HG02938 (cell line): Measurements from ENCODE around the gene LAX1.
A peak's percentile ranks its signal among the peaks of the same experiment; 100 is the strongest.
"Not testable (repeated sequence)": the region's sequence is repeated elsewhere in the genome, so short reads cannot be mapped to it uniquely, and the experiment has no call there.

ENCODE experiments used
- ATAC-seq: cut with Tn5 transposase; IDR thresholded peaks from one replicate; pipeline ENCODE4 v1.9.1; 2021; ENCODE audit warnings: mild to moderate bottlenecking, moderate library complexity; ENCODE audit not compliant: unreplicated experiment

Gene LAX1

DNA sequence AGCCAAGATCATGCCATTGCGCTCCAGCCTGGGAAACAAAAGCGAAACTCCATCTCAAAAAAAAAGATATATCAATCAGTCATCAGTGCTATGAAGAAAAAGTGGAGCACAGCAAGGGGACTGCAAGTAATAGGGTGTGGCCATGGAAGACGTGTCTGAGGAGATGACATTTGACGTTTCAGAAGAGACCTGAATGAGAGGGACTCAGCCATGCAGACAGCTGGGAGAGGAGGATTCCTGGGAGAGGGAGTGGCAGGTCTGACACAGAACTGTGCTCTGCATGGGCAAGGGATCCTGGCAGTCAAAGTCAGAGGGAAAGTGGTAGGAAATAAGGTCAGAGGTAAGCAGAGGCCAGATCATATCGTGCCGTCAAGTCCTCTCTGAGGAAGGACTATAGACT is 3.3 kb downstream of the LAX1 start:
- no peak for ATAC-seq

DNA sequence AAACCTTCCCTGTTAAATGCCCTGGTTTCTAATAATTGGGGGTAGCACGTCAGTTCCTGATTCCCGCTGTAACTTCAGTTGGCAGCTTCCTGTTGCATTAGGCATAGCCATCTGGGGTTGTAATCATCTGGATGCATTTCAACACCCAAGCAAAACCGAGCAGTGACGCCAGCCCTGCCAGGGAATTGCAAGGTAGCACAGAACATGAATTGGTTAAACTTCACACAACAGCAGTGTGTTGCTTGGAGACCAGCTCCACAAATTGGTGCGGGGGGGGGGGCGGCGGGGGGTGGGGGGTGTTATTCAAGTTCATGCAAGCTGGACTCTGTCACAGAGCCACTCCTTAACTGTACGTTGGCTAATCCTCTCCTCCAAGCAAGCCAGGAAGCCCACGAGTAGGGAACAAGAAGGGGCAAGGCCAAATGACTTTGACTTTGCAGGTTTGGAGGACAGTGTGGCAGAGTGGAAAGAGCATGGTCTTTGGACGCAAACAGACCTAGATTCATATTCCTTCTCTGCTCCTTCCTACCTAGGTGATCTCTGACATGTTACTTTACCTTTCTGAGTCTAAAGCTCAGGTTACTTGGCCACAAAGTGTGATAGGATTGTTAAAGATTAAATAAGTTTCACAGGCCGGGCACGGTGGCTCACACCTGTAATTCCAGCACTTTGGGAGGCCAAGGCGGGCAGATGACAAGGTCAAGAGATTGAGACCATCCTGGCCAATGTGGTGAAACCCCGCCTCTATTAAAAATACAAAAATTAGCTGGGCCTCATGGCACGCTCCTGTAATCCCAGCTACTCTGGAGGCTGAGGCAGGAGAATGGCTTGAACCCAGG is 4.7 kb downstream of the LAX1 start:
- ATAC-seq = no peak

DNA sequence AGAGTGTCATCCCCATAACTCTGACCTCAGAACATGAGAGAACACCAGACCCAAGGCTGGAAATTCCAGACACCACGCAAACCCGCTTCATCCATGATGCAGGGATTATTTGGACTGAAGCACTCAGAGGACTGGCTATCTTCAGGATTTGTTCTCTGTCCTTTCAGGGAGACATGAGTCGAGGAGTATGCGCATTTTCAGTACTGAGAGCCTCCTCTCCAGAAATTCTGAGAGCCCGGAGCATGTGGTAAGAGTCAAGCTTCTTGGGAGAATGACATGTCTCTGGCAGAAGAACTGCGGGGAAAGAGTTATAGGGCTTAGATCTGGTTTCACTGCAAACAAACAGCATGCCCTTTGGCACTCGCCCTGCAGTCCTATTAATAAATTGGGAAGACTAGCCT is 6.9 kb downstream of the LAX1 start:
- no peak for ATAC-seq

DNA sequence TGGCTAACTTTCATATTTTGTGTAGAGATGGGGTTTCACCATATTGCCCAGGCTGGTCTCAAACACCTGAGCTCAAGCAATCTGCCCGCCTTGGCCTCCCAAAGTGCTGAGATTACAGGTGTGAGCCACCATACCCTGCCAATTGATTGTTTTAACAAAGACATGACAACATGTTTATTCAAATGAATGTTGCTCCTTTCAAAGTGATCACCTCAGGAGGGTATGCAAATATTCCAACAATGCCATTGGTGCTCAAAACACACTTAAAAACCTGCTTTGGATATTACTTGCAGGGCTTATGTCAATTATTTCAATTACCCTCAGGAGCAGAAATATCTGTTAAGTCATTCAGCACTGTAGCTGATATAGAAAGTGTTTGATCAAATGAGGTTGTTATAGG is 7.9 kb downstream of the LAX1 start:
- ATAC-seq = no peak

DNA sequence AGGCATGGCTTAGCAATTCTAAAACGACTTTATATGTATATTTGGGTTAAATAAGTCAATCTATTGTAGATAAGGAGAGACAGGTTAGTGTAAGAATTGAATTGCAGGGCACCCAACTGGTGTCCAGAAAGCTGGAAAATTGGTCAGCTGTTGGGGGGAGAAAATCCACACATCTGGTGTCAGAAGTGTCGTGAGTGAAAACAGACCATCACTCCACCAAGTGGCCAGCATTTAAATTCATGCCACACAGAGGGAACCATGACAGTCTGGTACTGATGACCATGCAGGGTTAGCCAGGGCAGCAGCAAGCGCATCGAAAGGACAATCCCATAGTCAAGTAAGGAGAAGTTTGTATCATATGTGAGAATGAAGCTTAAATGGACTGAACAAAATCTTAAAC is 11.7 kb downstream of the LAX1 start:
- ATAC-seq = no peak

DNA sequence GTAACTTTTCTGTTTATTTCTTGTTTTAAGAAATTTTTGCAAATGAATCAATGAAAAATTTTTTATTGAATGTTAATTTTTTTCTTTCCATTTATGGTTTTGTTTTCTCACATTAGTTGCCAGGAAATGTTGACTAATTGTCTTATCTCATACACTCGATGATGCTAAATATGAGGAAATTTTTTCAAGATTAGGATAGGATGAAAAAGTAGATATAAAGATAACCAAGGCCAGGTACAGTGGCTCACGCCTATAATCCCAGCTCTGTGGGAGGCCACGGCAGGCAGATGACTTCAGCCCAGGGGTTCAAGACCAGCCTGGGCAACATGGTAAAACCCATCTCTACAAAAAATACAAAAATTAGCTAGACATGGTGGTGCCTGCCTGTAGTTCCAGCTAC is 12.6 kb downstream of the LAX1 start:
- no peak for ATAC-seq

DNA sequence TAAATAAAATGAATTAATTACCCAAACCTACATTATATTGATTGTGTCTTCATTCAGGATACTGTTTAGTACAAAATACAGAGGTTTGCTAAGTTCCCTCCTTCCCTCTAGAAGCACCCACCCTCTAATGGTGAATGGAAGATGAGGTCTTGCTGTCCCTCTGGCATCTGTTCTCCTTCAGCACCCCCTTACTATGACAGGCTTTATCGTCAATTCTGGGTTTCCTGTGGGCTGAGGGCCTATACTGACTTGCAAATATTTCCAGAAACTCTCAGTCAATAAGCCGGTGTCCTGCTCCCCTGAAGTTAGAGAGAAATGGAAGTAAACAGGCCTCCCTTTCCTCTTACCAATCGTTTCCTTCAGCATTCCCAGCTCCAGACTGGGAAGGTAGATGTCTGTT is 13.2 kb downstream of the LAX1 start:
- ATAC-seq = no peak

DNA sequence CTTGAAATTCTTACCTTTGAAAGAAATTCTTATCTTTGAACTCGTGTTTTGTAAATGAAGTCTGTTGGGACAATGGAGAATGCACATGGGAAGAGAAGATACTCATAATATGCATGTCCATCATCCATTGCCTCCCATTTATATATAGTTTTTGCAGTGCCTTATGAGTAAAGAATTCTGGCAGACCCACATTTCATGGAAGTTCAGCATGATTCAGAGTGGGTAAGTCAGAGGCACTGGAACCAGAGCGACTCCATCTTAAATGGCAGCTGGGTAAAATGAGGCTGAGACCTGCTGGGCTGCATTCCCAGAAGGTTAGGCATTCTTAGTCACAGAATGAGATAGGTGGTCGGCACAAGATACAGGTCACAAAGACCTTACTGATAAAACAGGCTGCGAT is 13.8 kb downstream of the LAX1 start:
- ATAC-seq = no peak

DNA sequence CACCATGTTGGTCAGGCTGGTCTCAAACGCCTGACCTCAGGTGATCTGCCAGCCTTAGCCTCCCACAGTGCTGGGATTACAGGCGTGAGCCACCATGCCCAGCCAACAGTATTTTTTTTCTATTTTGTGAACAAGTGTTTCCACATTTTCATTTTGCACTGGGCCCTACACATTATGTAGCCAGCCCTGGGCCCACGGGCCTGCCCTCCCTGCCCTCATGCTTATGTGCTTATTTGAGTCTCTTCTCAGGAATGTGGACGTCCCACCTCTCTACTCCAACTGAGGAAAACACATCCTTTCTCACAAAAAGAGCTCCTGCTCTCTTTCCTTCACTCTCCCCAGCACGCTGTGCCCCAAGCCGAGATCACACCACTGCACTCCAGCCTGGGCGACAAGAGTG is 17.0 kb downstream of the LAX1 start:
- ATAC-seq = no peak

DNA sequence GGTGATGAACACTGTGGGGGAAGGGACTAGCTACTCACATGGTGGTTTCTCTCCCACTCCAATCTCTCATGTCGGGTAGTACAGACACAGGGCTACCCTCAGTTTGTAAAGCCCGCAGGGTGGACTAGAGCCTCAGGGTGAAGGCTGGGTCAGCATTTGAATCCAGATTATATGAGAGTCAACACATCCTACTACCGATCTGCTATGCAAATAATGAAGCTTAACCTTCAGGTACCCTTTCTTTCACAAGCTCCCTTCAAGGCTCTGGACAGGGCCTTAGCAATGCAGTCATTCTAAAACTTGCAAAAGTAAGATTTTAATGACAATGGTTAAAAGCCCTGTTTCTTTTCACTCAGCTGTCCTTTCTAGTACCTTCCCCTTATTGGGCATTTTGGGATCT is 25.0 kb downstream of the LAX1 start:
- ATAC-seq = no peak

DNA sequence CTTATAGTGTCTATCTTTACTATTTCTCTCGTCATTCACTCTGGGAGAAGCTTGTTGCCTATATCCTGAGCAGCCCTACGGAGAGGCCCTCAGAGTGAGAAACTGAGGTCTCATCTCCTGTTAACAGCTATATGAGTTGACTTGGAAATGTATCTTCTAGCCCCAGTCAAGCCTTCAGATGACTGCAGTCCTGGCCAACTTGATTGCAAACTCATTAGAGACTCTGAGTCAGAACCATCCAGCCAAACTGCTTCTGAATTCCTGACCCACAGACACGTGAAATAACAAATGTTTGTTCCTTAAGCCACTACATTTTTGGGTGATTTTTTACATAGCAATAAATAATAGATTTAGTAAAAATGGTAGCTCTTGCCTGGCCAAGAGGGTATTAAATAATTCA is 26.5 kb downstream of the LAX1 start:
- no peak for ATAC-seq

DNA sequence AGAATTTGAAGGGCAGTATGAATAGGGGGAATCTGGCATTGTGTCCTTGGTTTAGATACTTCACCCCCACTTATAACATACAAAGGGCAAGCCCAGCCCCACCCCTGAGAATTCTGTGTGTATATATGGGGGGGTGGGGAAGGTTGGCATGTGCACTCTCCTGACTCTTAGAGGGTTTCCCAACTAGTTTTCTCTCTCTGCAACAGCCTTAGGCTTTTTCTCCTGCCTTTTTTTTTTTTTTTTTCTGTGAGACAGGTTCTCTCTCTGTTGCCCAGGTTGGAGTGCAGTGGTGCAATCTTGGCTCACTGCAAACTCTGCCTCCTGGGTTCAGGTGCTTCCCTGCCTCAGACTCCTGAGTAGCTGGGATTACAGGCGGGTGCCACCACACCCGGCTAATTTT is 27.5 kb downstream of the LAX1 start:
- ATAC-seq = no peak

DNA sequence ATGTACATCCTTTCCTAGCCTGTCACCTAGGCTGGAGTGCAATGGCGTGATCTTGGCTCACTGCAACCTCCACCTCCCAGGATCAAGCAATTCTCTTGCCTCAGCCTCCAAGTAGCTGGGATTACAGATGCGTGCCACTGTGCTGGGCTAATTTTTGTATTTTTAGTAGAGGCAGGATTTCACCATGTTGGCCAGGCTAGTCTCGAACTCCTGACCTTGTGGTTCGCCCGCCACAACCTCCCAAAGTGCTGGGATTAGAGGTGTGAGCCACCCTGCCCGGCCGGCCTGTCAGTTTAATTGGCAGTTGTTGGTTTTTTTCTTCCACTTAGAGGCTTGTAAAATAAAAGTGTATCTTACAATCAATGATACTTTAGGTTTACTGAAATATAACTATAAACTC is 28.6 kb downstream of the LAX1 start:
- ATAC-seq = not testable (repeated sequence)

DNA sequence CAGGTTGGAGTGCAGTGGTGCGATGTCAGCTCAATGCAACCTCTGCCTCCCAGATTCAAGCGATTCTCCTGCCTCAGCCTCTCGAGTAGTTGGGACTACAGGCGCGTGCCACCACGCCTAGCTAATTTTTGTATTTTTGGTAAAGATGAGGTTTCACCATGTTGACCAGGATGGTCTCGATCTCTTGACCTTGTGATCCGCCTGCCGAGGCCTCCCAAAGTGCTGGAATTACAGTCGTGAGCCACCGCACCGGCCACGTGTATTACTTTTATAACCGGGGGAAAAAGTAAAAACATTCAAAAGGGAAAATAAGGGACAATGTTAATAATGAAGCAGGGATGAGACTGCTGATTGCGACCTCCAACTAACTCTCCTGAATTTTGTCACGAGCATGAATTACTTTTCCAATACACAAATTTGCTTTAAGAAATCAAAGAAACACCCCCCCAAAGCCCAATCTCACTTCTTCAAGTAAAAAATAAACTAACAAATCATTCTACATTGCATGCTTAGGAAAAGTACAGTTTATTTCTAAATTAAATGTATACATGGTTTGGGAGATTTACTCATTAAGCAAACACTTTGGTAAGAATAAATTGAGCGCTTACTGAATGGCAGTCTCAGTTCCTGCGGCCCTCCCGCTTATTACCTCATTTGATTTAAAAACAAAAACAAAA is 29.9 kb downstream of the LAX1 start:
- ATAC-seq = no peak

DNA sequence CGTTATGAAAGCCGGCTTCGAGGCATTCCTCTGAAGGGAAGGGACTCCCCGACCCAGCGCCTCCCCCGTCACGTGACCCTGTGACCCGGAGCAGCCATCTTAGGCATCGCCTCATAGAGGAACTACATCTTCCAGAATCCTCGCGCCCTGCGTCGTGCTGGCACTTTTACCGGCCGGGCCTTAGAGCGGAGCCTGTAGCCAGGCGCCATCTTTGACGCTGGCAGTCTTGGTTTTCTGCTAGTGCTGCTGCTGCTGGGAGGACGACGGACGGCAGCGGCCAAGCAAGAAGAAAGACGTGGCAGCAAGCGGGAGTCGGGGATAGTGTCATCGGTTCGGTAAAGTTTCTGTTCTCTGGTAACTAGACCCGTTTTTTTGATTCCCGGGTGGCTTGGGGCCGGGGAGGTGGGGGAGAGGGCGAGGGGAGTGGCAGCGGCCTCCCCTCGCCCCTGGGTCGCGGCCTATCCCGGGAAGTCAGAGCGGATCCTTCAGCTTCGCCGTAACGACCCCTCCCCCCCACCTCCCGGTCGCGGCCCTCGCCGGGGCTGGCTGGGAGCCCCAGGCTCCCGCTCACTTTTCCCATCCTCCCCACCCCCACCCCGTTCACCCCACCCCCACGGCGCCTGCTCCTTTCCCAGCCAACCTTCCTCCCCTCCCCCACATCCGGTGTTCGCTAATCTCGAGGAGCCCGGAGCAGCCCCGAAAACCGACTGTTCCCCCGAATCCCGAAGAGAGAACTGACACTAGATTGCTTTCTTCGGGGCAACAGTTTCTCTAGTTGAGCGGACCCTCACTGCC is 30.7 kb downstream of the LAX1 start, which contains the start of the genes ZBED6 and ZC3H11A:
Gene ZBED6 (plus strand): TSS at position 183 of the 795 bp plus-strand sequence. CDS start 1,900 bp downstream, outside the sequence.
Gene ZC3H11A (plus strand): TSS at position 183 of the 795 bp plus-strand sequence. CDS start 21,448 bp downstream, outside the sequence.
- peak; percentile 94 for ATAC-seq

DNA sequence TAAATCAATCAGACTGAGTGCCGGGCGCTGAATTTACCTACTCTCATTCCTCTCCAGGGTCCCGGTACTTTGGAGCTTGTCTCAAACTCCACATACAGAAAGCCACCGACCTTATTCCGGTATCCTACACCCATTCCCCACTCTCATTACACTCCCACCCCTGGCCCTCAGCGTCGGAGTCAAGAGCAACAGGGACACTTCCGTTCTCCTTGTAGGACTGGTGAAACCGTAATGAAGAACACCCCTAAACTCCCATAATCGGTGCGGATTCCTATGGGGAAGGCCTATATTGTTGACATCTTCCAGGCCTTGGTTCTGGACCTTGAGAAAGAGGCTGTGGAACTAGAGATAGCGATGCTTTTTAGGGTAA is 31.2 kb downstream of the LAX1 start:
- ATAC-seq = no peak

DNA sequence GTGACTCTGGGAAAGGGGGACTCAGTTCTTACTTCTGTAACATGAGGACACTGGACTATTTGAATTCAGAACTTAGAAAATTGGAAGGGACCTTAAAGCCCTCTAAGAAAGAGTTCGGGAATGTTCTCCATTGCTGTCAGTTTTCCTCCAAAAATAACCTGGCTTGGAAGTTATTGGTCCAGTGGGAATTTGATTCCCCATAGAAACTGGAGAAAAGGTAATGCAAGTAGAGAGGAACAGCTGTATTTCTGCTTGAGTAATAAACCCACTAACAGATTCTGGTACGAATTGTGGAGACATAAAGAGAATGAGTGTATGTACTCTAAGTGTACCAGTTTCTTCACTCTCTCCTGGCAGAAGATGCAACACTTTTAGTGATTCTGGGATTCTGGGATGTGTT is 32.2 kb downstream of the LAX1 start:
- ATAC-seq = no peak

DNA sequence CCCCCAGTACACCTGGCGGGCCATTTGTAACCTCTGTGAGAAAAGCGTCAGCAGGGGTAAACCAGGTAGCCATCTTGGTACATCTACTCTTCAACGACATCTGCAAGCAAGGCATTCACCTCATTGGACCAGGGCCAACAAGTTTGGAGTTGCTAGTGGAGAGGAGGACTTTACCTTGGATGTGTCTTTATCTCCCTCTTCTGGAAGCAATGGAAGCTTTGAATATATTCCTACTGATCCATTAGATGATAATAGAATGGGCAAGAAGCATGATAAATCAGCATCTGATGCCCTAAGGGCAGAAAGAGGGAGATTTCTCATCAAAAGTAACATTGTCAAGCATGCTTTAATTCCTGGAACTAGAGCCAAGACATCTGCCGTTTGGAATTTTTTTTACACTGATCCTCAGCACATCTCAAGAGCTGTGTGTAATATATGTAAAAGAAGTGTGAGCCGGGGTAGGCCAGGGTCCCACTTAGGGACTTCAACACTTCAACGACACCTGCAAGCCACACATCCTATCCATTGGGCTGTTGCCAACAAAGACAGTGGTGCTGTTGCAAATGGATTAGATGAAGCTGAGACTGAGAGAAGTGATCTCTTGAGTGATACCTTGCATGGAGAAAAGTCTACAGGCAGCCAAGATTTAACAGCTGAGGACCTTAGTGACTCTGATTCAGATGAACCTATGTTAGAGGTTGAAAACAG is 33.1 kb downstream of the LAX1 start:
- no peak for ATAC-seq

DNA sequence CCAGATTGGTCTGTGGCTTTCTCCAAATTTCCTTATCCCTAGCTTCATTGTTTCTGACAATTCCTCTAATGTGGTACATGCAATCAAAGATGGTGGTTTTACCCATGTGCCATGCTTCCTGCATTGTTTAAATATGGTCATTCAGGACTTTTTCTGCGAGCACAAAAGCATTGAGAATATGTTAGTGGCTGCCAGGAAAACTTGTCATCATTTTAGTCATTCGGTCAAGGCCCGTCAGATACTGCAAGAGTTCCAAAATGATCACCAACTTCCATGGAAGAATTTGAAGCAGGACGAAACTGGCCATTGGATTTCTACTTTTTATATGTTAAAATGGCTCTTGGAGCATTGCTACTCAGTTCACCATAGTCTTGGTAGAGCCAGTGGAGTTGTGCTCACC is 34.2 kb downstream of the LAX1 start:
- no peak for ATAC-seq

DNA sequence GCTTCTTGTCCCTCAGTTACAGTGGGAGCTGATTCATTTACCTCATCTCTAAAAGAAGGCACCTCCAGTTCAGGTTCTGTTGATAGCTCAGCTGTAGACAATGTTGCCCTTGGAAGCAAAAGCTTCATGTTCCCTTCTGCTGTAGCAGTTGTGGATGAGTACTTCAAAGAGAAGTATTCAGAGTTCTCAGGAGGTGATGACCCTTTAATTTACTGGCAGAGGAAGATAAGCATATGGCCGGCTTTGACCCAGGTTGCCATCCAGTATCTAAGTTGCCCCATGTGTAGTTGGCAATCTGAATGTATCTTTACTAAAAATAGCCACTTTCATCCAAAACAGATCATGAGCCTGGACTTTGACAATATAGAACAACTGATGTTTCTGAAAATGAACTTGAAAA is 35.0 kb downstream of the LAX1 start:
- ATAC-seq = no peak

DNA sequence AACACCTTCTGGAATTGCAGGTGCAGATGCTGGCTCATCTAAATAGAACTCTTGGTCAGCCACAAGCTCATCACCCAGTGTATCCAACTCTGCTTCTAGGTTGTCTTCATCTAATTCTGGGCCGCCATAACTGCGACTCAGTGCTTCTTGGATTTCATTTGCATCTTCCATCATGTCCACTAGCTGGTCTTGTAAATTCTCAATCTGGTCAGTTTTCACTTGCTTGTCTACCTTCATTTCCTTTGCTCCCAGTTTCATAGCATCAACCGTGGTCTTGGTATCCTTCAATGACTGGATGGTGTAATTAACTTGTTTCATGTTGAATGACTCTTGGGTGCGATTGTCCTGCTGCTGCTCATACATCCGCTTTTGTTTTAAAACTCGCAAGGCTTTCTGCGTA is 40.7 kb downstream of the LAX1 start:
- no peak for ATAC-seq
